Bronchial epithelial cell (primary cell): ENCODE data around the gene RPS6KB2. TPM values are rescaled to one million over a fixed set of nuclear protein-coding genes. Genes with fewer than 3 reads are reported as not detected.
A peak's percentile ranks its signal among the peaks of the same experiment; 100 is the strongest.

Source experiments
- DNase-seq: peaks from one replicate; pipeline ENCODE4 v3.0.0-alpha.2; 2010; ENCODE audit warnings: low read depth
- FAIRE-seq: peaks from 2 replicates; lab custom pipeline; 2011; peaks lifted over from hg19 to GRCh38; lab: Jason Lieb, UNC
- H3K27me3 ChIP-seq: 2 replicates; pipeline ENCODE4 v1.5.1; 2011; ENCODE audit warnings: low read length; ENCODE audit not compliant: control insufficient read depth, insufficient read depth
- H3K36me3 ChIP-seq: 2 replicates; pipeline ENCODE4 v1.5.1; 2011; ENCODE audit warnings: low read length; ENCODE audit not compliant: control insufficient read depth, insufficient read depth
- H3K4me3 ChIP-seq: 2 replicates; pipeline ENCODE4 v1.5.1; 2011; ENCODE audit warnings: mild to moderate bottlenecking, low read depth, low read length, control low read depth
- CTCF ChIP-seq: IDR thresholded peaks from 2 replicates; pipeline ENCODE4 v1.5.1; 2011; ENCODE audit warnings: mild to moderate bottlenecking, moderate library complexity, low read length, control low read depth, inconsistent platforms; ENCODE audit not compliant: insufficient read depth, severe bottlenecking
- total RNA-seq: library from RNA; depleted of rRNA; stranded (reverse); fragments of >200 nt; gene quantifications from 2 replicates; pipeline ENCODE4 v1.2.1, GENCODE V29; 2014

RPS6KB2 gene
- total RNA-seq, 1 donor from 2014 or later, result 62.9 TPM

GRCh38 chr11:67429038-67429668 is 859 bp downstream of the RPS6KB2 start:
- peak; percentile 35 for DNase-seq

GRCh38 chr11:67429722-67430121 is 1.4 kb downstream of the RPS6KB2 start:
- Histone ChIP-seq H3K36me3 (peaks cover 30% of the 10 kb centered on the region), H3K27me3 (no peaks in the 10 kb centered on the region), H3K4me3 (no peak overlapping the region)
- DNase-seq (no peak), FAIRE-seq (no peak)
- TF ChIP-seq CTCF, result no peak

More at GRCh38 chr11:67429038-67429668, 859 bp downstream of the RPS6KB2 start:
- Histone ChIP-seq H3K36me3 (peaks cover 27% of the 10 kb centered on the region), H3K27me3 (no peaks in the 10 kb centered on the region), H3K4me3 (peak overlapping the region; percentile 76)
- no peak for TF ChIP-seq CTCF
- no peak for FAIRE-seq

- H3K36me3 ChIP-seq, result peaks cover 36% of the 10 kb centered on the region
- FAIRE-seq (no peak), DNase-seq (no peak)
- H3K27me3 ChIP-seq, result no peaks in the 10 kb centered on the region
- no peak overlapping the region for H3K4me3 ChIP-seq
- no peak for TF ChIP-seq CTCF
These were observed 3.3 kb downstream of the RPS6KB2 start for GRCh38 chr11:67431346-67432249.

- H3K36me3 ChIP-seq, result peaks cover 38% of the 10 kb centered on the region
- DNase-seq, result no peak
- H3K4me3 ChIP-seq, result no peak overlapping the region
- no peaks in the 10 kb centered on the region for H3K27me3 ChIP-seq
- no peak for FAIRE-seq
- no peak for TF ChIP-seq CTCF
These were observed 4.5 kb downstream of the RPS6KB2 start for GRCh38 chr11:67432655-67433349.

GRCh38 chr11:67433536-67434394 is 5.5 kb downstream of the RPS6KB2 start:
- no peak for FAIRE-seq

More at GRCh38 chr11:67433536-67434394, 5.5 kb downstream of the RPS6KB2 start:
- H3K4me3 ChIP-seq, result no peak overlapping the region
- H3K27me3 ChIP-seq, result no peaks in the 10 kb centered on the region
- no peak for TF ChIP-seq CTCF
- no peak for DNase-seq
- peaks cover 40% of the 10 kb centered on the region for H3K36me3 ChIP-seq
